DND-41 (cell line): Measurements from ENCODE around the gene ZC3H18.

Source experiments
- CTCF ChIP-seq: IDR thresholded peaks from 2 replicates; pipeline ENCODE4 v1.5.1; 2012; ENCODE audit warnings: borderline replicate concordance, low read length, moderate library complexity, mild to moderate bottlenecking; ENCODE audit not compliant: poor library complexity, severe bottlenecking; ENCODE audit errors: extremely low read depth
- EZH2 ChIP-seq: IDR thresholded peaks from 3 replicates; pipeline ENCODE4 v1.6.1; 2012; ENCODE audit warnings: borderline replicate concordance, low read depth, mild to moderate bottlenecking, moderate library complexity, low read length, inconsistent platforms; ENCODE audit not compliant: severe bottlenecking

GRCh38 chr16:88595921-88596320 lies 25.7 kb downstream of the ZC3H18 start:
- TF ChIP-seq CTCF (no peak), EZH2 (no peak)
